ENCODE results near the gene HCST. TPM values are rescaled to one million over a fixed set of nuclear protein-coding genes. Genes with fewer than 3 reads are reported as not detected.
A peak's percentile ranks its signal among the peaks of the same experiment; 100 is the strongest.

HCST gene
- total and polyA plus RNA-seq, 2 of the 4 experiments (the other 2 are of a cell fraction) = 1.5 TPM; not detected in 1

DNA sequence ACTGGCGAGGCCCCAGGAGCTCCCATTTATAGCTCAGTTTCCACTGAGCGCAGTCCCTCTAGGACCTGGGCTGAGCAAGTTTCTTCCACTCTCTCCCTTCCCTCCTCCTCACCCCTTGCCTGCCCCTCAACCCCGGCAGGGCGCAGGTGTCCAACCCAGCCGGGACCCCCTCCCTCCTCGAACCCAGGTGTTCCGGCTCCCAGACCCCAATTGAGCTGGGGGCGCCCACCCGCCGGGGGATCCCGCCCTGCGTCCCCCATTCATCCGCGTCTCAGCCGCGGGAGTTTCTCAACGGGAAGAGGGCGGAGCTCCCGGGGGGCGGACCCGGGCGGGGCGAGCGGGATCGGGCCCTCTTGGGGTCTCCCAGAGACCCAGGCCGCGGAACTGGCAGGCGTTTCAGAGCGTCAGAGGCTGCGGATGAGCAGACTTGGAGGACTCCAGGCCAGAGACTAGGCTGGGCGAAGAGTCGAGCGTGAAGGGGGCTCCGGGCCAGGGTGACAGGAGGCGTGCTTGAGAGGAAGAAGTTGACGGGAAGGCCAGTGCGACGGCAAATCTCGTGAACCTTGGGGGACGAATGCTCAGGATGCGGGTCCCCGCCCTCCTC, 45.7 kb upstream of the HCST start, which contains the start of gene KIRREL2:
TSS of gene KIRREL2 (plus strand) at position 366 of the 604 bp plus-strand sequence. CDS start at position 575, 209 bp downstream.
- H3K4me3 ChIP-seq (ENCODE audit: insufficient read depth, low read depth, low read length) = peak within 1 kb of the TSS; percentile 43

More for the DNA sequence above, 45.7 kb upstream of the HCST start, which contains the start of gene KIRREL2:
- no peaks in the 10 kb centered on the region; the same call in 1 of the 2 replicates for H4K20me1 ChIP-seq (ENCODE audit: insufficient read depth, low read length)
- H3K23ac ChIP-seq (ENCODE audit: low read depth, low read length) = no peak within 1 kb of the TSS
- no peaks in the 10 kb centered on the region for H3K79me1 ChIP-seq (ENCODE audit: low read depth in 1 of 2, low read length in 2 of 2)
- H3K9me1 ChIP-seq (ENCODE audit: insufficient read depth, low read length) = no peaks in the 10 kb centered on the region
- no peak within 1 kb of the TSS for H4K5ac ChIP-seq (ENCODE audit: low read depth, low read length)
- WGBS, 2 experiments (ENCODE audit: extremely low coverage in 2 of 2, insufficient read length in 1 of 2) = 1% methylated on average over 25 of the region's 42 CpGs; no CpG with 5 or more reads in 1 of the 2 experiments
- CTCF ChIA-PET = no interaction called here
- H3K27ac ChIP-seq (ENCODE audit: insufficient read depth, low read length) = no peak within 1 kb of the TSS
- dilution Hi-C loops (cut with HindIII; ENCODE audit: low sequenced_read_pairs, unreplicated experiment) = no loop called here
- peak within 1 kb of the TSS; percentile 84 for H2AFZ ChIP-seq (replicated peaks; ENCODE audit: low read length, poor library complexity)
- BruUV-seq (replicated peaks) = no TSS peak
- H3K9me3 ChIP-seq (ENCODE audit: control insufficient read depth, insufficient read depth, low read length) = no peaks in the 10 kb centered on the region
- no peak within 1 kb of the TSS for H4K8ac ChIP-seq (ENCODE audit: low read depth in 2 of 2, low read length in 2 of 2)
- intact Hi-C loops (cut with micrococcal nuclease) = no loop called here
- H2BK15ac ChIP-seq (ENCODE audit: low read depth, low read length) = no peak within 1 kb of the TSS
- ATAC-seq (ENCODE audit: low read depth) = peak; percentile 78
- peak within 1 kb of the TSS; percentile 65 for H3K4me2 ChIP-seq (ENCODE audit: low read depth, low read length)
- no peak within 1 kb of the TSS for H2BK20ac ChIP-seq (ENCODE audit: low read depth, low read length)
- H3K27me3 ChIP-seq (ENCODE audit: control insufficient read depth, insufficient read depth, low read length) = peaks cover 76% of the 10 kb centered on the region
- no peak within 1 kb of the TSS for H3K14ac ChIP-seq (replicated peaks; ENCODE audit: low read depth, low read length)
- H3K36me3 ChIP-seq (ENCODE audit: control insufficient read depth, insufficient read depth, low read length) = no peaks in the 10 kb centered on the region
- DNase-seq = no peak
- POLR2A ChIA-PET (ENCODE audit: unreplicated experiment) = no interaction called here
- no peak within 1 kb of the TSS for H4K91ac ChIP-seq (ENCODE audit: insufficient read depth, low read depth, low read length)
- H2AK9ac ChIP-seq (replicated peaks; ENCODE audit: low read depth, low read length, poor library complexity) = no peak within 1 kb of the TSS
- no peak within 1 kb of the TSS for H2BK5ac ChIP-seq (ENCODE audit: low read depth, low read length, poor library complexity, severe bottlenecking)
- H3K4me1 ChIP-seq (ENCODE audit: control insufficient read depth, insufficient read depth, low read length) = no peaks in the 10 kb centered on the region; the same call in 1 of the 2 replicates
- TF ChIP-seq, protein P1, sequence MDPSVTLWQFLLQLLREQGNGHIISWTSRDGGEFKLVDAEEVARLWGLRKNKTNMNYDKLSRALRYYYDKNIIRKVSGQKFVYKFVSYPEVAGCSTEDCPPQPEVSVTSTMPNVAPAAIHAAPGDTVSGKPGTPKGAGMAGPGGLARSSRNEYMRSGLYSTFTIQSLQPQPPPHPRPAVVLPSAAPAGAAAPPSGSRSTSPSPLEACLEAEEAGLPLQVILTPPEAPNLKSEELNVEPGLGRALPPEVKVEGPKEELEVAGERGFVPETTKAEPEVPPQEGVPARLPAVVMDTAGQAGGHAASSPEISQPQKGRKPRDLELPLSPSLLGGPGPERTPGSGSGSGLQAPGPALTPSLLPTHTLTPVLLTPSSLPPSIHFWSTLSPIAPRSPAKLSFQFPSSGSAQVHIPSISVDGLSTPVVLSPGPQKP (IDR thresholded peaks at IDR 0.05; ENCODE audit: borderline replicate concordance, low read depth, low read length) = no peak
- TF ChIP-seq MAZ (IDR thresholded peaks at IDR 0.05; ENCODE audit: borderline replicate concordance, low read depth, low read length) (no peak), MAFK (IDR thresholded peaks at IDR 0.05; ENCODE audit: low read depth, low read length) (no peak), CHD1 (IDR thresholded peaks at IDR 0.05; ENCODE audit: low read depth, low read length) (no peak), POLR2A (IDR thresholded peaks at IDR 0.05; ENCODE audit: low read depth, low read length) (no peak), MXI1 (IDR thresholded peaks at IDR 0.05; ENCODE audit: borderline replicate concordance, low read depth, low read length) (no peak), RAD21 (IDR thresholded peaks at IDR 0.05; ENCODE audit: low read length) (no peak), BHLHE40 (IDR thresholded peaks at IDR 0.05; ENCODE audit: low read depth, low read length) (no peak), NFE2L2 (IDR thresholded peaks at IDR 0.05; ENCODE audit: low read depth, low read length) (no peak)
- TF ChIP-seq, protein P2, sequence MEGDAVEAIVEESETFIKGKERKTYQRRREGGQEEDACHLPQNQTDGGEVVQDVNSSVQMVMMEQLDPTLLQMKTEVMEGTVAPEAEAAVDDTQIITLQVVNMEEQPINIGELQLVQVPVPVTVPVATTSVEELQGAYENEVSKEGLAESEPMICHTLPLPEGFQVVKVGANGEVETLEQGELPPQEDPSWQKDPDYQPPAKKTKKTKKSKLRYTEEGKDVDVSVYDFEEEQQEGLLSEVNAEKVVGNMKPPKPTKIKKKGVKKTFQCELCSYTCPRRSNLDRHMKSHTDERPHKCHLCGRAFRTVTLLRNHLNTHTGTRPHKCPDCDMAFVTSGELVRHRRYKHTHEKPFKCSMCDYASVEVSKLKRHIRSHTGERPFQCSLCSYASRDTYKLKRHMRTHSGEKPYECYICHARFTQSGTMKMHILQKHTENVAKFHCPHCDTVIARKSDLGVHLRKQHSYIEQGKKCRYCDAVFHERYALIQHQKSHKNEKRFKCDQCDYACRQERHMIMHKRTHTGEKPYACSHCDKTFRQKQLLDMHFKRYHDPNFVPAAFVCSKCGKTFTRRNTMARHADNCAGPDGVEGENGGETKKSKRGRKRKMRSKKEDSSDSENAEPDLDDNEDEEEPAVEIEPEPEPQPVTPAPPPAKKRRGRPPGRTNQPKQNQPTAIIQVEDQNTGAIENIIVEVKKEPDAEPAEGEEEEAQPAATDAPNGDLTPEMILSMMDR (conservative IDR thresholded peaks at IDR 0.05; ENCODE audit: low read depth, low read length) = no peak
- TF ChIP-seq, protein P3, sequence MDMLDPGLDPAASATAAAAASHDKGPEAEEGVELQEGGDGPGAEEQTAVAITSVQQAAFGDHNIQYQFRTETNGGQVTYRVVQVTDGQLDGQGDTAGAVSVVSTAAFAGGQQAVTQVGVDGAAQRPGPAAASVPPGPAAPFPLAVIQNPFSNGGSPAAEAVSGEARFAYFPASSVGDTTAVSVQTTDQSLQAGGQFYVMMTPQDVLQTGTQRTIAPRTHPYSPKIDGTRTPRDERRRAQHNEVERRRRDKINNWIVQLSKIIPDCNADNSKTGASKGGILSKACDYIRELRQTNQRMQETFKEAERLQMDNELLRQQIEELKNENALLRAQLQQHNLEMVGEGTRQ (IDR thresholded peaks at IDR 0.05; ENCODE audit: low read depth, low read length) = no peak
- in situ Hi-C loops (cut with MboI; ENCODE audit: low sequenced_read_pairs) = no loop called here
- H3K18ac ChIP-seq (ENCODE audit: low read depth, low read length) = no peak within 1 kb of the TSS
- H2BK120ac ChIP-seq (ENCODE audit: low read depth, low read length) = no peak within 1 kb of the TSS
- no peak within 1 kb of the TSS for H3K9ac ChIP-seq (ENCODE audit: low read depth, low read length)
- H2AK5ac ChIP-seq (ENCODE audit: low read depth, low read length) = no peak within 1 kb of the TSS
- H3K4ac ChIP-seq (ENCODE audit: low read depth, low read length) = no peak within 1 kb of the TSS
- no peak within 1 kb of the TSS for H3K56ac ChIP-seq (ENCODE audit: extremely low read depth, insufficient read depth, low read length)

Measured in IMR-90 (cell line).